Measurements from ENCODE around the gene ANK3. TPM values are rescaled to one million over a fixed set of nuclear protein-coding genes. Genes with fewer than 3 reads are reported as not detected.
A peak's percentile ranks its signal among the peaks of the same experiment; 100 is the strongest.

The ANK3 gene
- polyA plus RNA-seq, 1 experiment = 0.13 TPM

DNA sequence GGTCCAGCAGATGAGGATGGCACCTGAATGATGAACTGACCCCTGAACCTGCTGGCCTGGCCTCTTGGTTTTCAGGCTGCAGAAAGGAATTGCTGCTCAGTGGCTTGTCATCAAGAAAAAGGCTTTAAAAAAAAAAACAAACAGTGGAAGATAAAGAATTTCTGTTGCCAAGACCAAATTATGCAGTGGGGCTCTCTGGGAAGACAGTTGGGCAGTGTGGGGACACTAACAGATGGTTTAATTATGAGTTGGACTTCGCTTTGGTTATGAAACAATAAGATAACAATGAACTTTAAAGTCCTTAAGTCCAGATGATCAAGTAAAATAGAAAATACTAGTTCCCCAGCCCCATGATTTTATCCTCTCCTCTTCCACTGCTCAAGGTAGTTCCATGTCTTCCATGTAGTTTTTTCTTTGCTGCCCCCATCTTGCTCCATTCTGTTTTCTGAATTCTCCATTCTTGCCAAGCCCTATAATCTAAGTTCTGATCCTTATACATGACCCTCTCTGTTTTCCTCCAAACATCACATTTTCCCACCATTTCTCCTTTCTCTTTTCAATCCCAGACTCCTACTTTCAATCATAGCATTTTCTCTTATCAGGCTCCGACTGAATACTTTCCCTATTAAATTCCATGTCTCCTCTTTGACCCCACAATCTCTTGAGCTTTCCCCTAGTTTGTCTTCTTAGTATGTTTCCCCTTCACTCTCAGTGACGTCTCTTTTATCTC lies 52.6 kb downstream of the ANK3 start:
- ChIA-PET CTCF (interaction anchor here (1.2 kb wide), 1 partner anchor 11 kb away, joined by 4 read pairs; no protein-coding TSS in a partner anchor), POLR2A (no interaction called here)
- H3K4me3 ChIP-seq (ENCODE audit: low read depth, low read length) = no peak overlapping the region
- H3K36me3 ChIP-seq (ENCODE audit: control insufficient read depth, insufficient read depth, low read length) = no peaks in the 10 kb centered on the region
- H3K27me3 ChIP-seq (ENCODE audit: control insufficient read depth, insufficient read depth, low read length) = no peaks in the 10 kb centered on the region
- TF ChIP-seq, protein P1, sequence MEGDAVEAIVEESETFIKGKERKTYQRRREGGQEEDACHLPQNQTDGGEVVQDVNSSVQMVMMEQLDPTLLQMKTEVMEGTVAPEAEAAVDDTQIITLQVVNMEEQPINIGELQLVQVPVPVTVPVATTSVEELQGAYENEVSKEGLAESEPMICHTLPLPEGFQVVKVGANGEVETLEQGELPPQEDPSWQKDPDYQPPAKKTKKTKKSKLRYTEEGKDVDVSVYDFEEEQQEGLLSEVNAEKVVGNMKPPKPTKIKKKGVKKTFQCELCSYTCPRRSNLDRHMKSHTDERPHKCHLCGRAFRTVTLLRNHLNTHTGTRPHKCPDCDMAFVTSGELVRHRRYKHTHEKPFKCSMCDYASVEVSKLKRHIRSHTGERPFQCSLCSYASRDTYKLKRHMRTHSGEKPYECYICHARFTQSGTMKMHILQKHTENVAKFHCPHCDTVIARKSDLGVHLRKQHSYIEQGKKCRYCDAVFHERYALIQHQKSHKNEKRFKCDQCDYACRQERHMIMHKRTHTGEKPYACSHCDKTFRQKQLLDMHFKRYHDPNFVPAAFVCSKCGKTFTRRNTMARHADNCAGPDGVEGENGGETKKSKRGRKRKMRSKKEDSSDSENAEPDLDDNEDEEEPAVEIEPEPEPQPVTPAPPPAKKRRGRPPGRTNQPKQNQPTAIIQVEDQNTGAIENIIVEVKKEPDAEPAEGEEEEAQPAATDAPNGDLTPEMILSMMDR (IDR thresholded peaks at IDR 0.05; ENCODE audit: insufficient read depth, low read depth, low read length) = no peak
- no peak for DNase-seq (ENCODE audit: low read depth)

DNA sequence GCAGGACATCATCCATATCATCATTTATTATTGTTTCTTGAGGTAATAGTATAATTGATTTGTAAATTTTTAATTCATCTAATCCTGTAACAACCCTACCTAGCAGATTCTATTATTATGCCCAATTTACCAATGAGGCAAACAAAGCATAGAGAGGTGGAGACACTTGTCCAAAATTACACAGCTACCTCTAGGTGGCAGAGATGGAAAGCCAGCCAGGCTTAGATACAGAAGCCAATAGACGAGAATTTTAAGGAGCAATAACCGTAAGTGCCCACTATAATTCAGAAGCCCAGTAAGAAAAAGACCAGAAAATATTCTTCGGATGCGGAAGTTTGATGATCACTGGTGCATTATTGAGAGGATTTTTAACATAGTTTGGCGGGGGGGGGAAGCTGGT lies 54.0 kb downstream of the ANK3 start:
- DNase-seq (ENCODE audit: low read depth) = no peak
- TF ChIP-seq, protein P1 (IDR thresholded peaks at IDR 0.05; ENCODE audit: insufficient read depth, low read depth, low read length) = no peak
- H3K36me3 ChIP-seq (ENCODE audit: control insufficient read depth, insufficient read depth, low read length) = no peaks in the 10 kb centered on the region
- ChIA-PET CTCF (interaction anchor here (1.0 to 1.6 kb wide), 5 partner anchors 9 to 35 kb away, joined by 3 to 5 read pairs (median 4); no protein-coding TSS in a partner anchor), POLR2A (no interaction called here)
- H3K4me3 ChIP-seq (ENCODE audit: low read depth, low read length) = no peak overlapping the region
- H3K27me3 ChIP-seq (ENCODE audit: control insufficient read depth, insufficient read depth, low read length) = no peaks in the 10 kb centered on the region

DNA sequence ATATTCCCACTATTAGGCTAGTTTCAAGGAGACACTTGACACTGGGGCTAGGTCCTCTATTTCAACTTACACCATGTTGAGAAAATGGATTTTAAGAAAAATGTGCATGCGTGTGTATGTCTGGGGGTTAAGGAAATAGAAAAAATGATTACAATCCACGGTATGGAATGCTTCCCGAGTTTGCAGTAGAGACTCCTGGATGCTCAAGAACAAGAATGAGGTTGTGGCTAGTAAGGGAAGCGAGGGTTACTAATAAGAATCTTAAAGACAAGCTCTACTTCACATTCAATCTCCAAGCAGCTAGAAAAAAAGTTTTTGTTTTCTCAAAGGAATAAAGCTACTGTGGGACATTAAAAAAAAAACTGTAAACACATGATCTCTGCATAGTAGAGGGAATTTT lies 54.7 kb downstream of the ANK3 start:
- Histone ChIP-seq H3K4me3 (ENCODE audit: low read depth, low read length) (no peak overlapping the region), H3K27me3 (ENCODE audit: control insufficient read depth, insufficient read depth, low read length) (no peaks in the 10 kb centered on the region), H3K36me3 (ENCODE audit: control insufficient read depth, insufficient read depth, low read length) (no peaks in the 10 kb centered on the region)
- peak; percentile 29 for DNase-seq (ENCODE audit: low read depth)
- TF ChIP-seq, protein P1 (IDR thresholded peaks at IDR 0.05; ENCODE audit: insufficient read depth, low read depth, low read length) = no peak
- ChIA-PET CTCF (interaction anchor here (1.1 to 1.6 kb wide), 3 partner anchors 10 to 36 kb away, joined by 4 to 5 read pairs (median 5); no protein-coding TSS in a partner anchor), POLR2A (interaction anchor here (0.6 kb wide), 1 partner anchor 91 kb away, joined by 4 read pairs; no protein-coding TSS in a partner anchor)

DNA sequence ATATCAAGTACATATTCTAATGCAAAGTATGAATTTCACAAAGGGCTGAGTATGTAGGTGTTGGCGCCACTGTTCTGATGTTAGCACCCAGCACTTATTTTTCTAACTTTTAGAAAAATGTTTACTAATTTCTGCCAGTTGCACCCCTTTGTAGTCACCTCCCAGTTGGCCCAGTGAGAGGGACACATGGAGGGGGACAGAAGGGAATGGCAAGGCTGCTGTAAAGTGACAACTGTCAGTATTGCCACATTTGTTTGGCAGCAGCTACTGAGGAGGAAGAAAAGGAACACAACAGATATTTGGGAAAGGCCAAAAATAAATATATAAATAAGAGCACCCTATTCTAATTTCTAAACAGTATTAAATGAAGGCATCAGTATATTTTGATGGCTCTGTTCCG lies 57.3 kb downstream of the ANK3 start:
- ChIA-PET POLR2A (no interaction called here), CTCF (interaction anchor here (0.6 kb wide), 1 partner anchor 66 kb away, joined by 3 read pairs; no protein-coding TSS in a partner anchor)
- no peak for DNase-seq (ENCODE audit: low read depth)
- no peaks in the 10 kb centered on the region for H3K27me3 ChIP-seq (ENCODE audit: control insufficient read depth, insufficient read depth, low read length)
- no peak overlapping the region for H3K4me3 ChIP-seq (ENCODE audit: low read depth, low read length)
- H3K36me3 ChIP-seq (ENCODE audit: control insufficient read depth, insufficient read depth, low read length) = no peaks in the 10 kb centered on the region
- TF ChIP-seq, protein P1 (IDR thresholded peaks at IDR 0.05; ENCODE audit: insufficient read depth, low read depth, low read length) = no peak

DNA sequence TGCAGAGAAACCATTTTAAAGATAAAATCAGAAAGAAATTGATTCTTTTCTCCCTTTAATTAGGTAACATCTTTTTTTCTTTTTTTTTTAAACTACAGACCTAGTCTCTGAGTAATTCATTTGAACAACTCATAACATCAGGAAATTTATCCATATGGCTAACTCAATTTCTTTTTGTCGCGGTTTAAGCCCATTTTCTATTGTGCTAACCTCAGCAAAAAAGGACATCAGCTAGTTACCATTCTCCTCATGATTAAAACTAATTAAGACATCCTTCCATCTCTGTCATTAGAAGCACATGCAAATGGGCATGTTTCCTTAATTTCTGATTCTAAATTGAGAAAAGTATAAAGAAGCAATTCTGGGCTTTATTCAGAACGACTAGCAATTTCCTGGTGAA lies 57.8 kb downstream of the ANK3 start:
- no peaks in the 10 kb centered on the region for H3K27me3 ChIP-seq (ENCODE audit: control insufficient read depth, insufficient read depth, low read length)
- CTCF ChIA-PET = no interaction called here

More for the DNA sequence above, 57.8 kb downstream of the ANK3 start:
- Histone ChIP-seq H3K36me3 (ENCODE audit: control insufficient read depth, insufficient read depth, low read length) (no peaks in the 10 kb centered on the region), H3K4me3 (ENCODE audit: low read depth, low read length) (no peak overlapping the region)
- TF ChIP-seq, protein P1 (IDR thresholded peaks at IDR 0.05; ENCODE audit: insufficient read depth, low read depth, low read length) = no peak
- DNase-seq (ENCODE audit: low read depth) = no peak
- POLR2A ChIA-PET = interaction anchor here (0.6 kb wide), 1 partner anchor 25 kb away, joined by 5 read pairs; no protein-coding TSS in a partner anchor

All from BJ (cell line).